ENCODE measurements around the gene SCGB1A1.
"Not testable (repeated sequence)": the region's sequence is repeated elsewhere in the genome, so short reads cannot be mapped to it uniquely, and the experiment has no call there.

Gene SCGB1A1

DNA sequence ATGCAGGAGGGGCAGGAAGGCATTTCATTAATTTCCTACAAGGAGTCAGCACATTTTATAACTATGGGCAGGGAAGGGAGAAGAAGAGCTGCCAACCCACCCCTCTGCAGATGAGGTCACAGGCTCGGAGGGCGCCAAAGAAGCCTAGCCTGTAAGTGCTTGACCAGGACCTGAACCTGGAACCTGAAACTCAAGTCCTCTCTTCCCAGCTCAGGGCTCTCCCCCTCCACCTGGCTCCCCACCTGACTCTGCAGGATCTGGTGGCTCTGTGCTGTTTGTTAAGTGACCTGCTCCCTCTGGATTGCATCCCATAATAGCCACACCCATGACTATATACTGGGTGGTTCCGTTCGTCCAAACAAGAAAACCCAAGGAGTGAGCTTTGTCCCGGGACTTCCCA is 27.3 kb downstream of the SCGB1A1 start:
- H3K4me3 ChIP-seq (ENCODE audit: low read depth, low read length), result no peak overlapping the region
- TF ChIP-seq, protein P1, sequence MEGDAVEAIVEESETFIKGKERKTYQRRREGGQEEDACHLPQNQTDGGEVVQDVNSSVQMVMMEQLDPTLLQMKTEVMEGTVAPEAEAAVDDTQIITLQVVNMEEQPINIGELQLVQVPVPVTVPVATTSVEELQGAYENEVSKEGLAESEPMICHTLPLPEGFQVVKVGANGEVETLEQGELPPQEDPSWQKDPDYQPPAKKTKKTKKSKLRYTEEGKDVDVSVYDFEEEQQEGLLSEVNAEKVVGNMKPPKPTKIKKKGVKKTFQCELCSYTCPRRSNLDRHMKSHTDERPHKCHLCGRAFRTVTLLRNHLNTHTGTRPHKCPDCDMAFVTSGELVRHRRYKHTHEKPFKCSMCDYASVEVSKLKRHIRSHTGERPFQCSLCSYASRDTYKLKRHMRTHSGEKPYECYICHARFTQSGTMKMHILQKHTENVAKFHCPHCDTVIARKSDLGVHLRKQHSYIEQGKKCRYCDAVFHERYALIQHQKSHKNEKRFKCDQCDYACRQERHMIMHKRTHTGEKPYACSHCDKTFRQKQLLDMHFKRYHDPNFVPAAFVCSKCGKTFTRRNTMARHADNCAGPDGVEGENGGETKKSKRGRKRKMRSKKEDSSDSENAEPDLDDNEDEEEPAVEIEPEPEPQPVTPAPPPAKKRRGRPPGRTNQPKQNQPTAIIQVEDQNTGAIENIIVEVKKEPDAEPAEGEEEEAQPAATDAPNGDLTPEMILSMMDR (IDR thresholded peaks at IDR 0.05; ENCODE audit: low read depth, low read length, missing control alignments), result no peak
- DNase-seq (ENCODE audit: low read depth), result no peak

DNA sequence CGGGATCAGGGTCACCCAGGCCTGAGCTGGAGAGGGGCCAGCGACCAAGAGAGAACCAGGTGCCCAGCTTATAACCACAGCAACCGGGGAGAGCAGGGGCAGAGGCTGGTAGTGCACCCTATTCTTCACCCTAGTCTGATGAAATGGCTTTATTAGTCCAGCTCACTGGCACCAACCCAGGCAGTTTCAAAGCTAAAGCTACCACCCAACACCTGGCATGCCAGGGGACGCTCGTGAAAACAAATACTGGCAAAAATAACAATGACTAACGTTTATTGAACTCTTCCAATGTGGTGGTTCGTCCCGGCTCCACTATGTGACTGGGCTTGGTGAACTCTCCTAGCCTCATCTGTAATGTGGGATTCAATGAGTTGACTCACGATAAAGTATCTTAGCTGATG is 30.6 kb downstream of the SCGB1A1 start:
- no peak overlapping the region for H3K4me3 ChIP-seq (ENCODE audit: low read depth, low read length)
- TF ChIP-seq, protein P1 (IDR thresholded peaks at IDR 0.05; ENCODE audit: low read depth, low read length, missing control alignments), result no peak
- no peak for DNase-seq (ENCODE audit: low read depth)

DNA sequence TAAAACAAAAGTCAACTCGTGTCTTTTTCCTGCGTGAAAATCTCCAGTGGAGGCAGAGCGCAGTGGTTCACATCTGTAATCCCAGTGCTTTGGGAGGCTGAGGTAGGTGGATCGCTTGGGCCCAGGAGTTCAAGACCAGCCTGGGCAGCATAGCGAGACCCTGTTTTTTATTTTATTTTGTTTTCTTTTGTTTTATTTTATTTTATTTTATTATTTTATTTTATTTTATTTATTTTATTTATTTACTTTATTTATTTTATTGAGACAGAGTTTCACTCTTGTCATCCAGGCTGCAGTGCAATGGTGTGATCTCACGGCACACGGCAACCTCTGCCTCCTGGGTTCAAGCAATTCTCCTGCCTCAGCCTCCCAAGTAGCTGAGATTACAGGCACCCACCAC is 31.1 kb downstream of the SCGB1A1 start:
- DNase-seq (ENCODE audit: low read depth); H3K4me3 ChIP-seq (ENCODE audit: low read depth, low read length): not testable (repeated sequence)

DNA sequence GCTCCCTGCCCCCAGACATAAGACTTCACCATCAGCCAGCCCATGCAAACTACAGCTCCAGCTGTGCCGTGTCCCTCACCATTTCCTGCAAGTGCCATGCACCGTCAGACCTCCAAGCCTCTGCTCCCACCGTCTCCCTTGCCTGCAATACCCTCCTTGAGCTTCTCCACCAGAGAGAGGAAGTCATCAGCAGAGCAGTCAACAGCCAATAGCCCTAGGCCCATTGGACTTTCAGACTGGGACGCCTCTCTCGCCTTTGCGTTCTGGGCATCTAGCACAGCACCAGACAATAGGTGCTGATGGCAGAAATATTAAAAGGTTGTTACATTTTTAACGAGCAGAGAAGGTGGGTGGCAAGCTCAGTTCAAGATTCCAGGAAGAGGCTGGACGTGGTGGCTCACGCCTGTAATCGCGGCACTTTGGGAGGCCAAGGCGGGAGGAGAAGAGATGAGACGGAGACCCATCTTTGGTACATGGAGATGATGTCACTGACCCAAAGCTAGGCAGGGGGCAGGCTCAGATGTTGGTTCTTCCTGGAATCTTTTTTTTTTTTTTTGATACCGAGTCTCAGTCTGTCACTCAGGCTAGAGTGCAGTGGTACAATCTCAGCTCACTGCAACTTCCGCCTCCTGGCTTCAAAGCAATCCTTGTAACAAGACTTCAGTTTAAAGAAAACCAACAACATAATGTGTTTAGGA is 31.9 kb downstream of the SCGB1A1 start:
- no peak overlapping the region for H3K4me3 ChIP-seq (ENCODE audit: low read depth, low read length)
- no peak for DNase-seq (ENCODE audit: low read depth)
- TF ChIP-seq, protein P1 (IDR thresholded peaks at IDR 0.05; ENCODE audit: low read depth, low read length, missing control alignments), result no peak

DNA sequence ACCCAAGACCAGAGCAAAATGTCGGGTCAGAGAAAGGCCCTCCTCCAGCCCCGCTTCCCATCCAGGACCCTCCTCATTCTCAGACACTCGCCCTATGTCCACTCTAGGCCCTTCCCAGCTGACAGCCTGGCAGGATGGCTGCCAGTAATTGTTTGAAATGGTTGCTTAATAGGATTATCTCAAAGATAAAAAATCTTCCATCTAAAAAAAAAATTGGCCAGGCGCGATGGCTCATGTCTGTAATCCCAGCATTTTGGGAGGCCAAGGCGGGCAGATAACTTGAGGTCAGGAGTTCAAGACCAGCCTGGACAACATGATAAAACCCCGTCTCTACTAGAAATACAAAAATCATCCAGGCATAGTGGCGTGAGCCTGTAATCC is 32.4 kb downstream of the SCGB1A1 start:
- DNase-seq (ENCODE audit: low read depth), result no peak
- no peak overlapping the region for H3K4me3 ChIP-seq (ENCODE audit: low read depth, low read length)
- TF ChIP-seq, protein P1 (IDR thresholded peaks at IDR 0.05; ENCODE audit: low read depth, low read length, missing control alignments), result no peak

DNA sequence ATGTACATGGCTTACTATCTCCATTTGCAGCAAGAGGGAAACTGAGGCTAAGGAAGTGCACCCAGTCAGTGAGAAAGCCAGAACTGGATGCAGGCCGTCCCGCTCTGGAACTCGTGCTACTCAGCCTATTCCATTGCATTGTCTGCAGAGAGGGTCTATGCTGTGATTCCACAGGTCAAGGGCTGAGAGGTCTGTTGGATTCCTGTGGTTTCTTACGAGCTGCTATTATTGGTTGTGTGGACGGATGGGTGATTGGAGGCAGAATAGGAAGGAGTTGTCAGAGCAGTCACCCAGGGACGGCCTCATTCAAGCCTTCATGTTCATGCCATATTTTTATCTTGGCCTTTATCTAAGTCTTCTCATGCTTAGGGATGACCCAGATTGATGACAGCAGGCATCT is 33.4 kb downstream of the SCGB1A1 start:
- TF ChIP-seq, protein P1 (IDR thresholded peaks at IDR 0.05; ENCODE audit: low read depth, low read length, missing control alignments), result no peak
- DNase-seq (ENCODE audit: low read depth), result no peak
- no peak overlapping the region for H3K4me3 ChIP-seq (ENCODE audit: low read depth, low read length)

DNA sequence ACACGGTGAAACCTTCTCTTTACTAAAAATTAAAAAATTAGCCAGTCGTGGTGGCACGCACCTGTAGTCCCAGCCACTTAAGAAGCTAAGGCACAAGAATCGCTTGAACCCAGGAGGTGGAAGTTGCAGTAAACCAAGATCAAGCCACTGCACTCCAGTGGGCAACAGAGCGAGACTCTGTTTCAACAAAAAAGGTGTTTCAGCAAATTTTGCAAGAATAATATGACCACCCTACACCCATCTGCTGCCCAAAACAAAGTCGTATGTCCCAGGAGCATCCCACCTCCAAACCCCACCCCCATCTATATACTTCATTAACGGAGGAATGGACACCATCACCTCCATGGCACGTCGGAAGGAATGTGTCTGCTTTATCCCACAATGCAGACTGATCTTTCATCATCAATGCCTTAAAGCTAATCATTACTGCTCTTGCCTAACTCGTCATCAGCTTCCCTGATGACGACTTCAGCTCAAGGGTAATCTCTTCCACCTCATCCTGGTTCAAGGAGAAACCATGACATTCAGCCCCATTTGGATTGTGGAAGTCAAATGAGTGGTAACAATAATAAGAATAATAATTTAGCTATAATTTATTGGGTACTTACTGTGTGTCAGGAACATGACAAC is 34.1 kb downstream of the SCGB1A1 start:
- no peak for DNase-seq (ENCODE audit: low read depth)
- H3K4me3 ChIP-seq (ENCODE audit: low read depth, low read length), result no peak overlapping the region
- TF ChIP-seq, protein P1 (IDR thresholded peaks at IDR 0.05; ENCODE audit: low read depth, low read length, missing control alignments), result no peak

Measured in GM12864 (cell line).